GM12878 (cell line): ENCODE results near the gene PLEKHG2. TPM values are rescaled to one million over a fixed set of nuclear protein-coding genes. Genes with fewer than 3 reads are reported as not detected.

Source experiments
- CHD4 ChIP-seq: fragments of 200-600 bp; sonication (generic); IDR thresholded peaks from 2 replicates; pipeline ENCODE4 v1.6.1; 2016; ENCODE audit warnings: mild to moderate bottlenecking
- DPF2 ChIP-seq: fragments of 450-650 bp; IDR thresholded peaks from 2 replicates; pipeline ENCODE4 v1.6.1; 2017; ENCODE audit warnings: mild to moderate bottlenecking
- EED ChIP-seq: sonication (generic); IDR thresholded peaks from 2 replicates; pipeline ENCODE4 v1.6.1; 2016; ENCODE audit warnings: antibody characterized with exemption, low read depth
- ESRRA ChIP-seq: IDR thresholded peaks from 2 replicates; pipeline ENCODE4 v1.6.1; 2012; ENCODE audit warnings: mild to moderate bottlenecking, low read length, improper control_type of control experiment
- FOS ChIP-seq: IDR thresholded peaks from 3 replicates; pipeline ENCODE4 v1.6.1; 2011; ENCODE audit warnings: borderline replicate concordance; ENCODE audit not compliant: insufficient read length; ENCODE audit errors: extremely low read depth
- IKZF2 ChIP-seq, 2 experiments: fragments of 450-650 bp; IDR thresholded peaks; 2 replicates each; pipeline ENCODE4 v1.6.1; 2017; ENCODE audit warnings: mild to moderate bottlenecking in 2 of 2, moderate library complexity in 2 of 2
- IRF4 ChIP-seq: IDR thresholded peaks from 2 replicates; pipeline ENCODE4 v1.6.1; 2011; ENCODE audit warnings: low read depth, low read length
- NR2F1 ChIP-seq: fragments of 450-650 bp; conservative IDR thresholded peaks from 2 replicates; pipeline ENCODE4 v1.6.1; 2017; ENCODE audit warnings: mild to moderate bottlenecking
- NRF1 ChIP-seq: conservative IDR thresholded peaks from 2 replicates; pipeline ENCODE4 v1.6.1; 2011; ENCODE audit warnings: mild to moderate bottlenecking, low read depth, low read length, improper control_type of control experiment
- PAX8 ChIP-seq: fragments of 450-650 bp; IDR thresholded peaks from 2 replicates; pipeline ENCODE4 v1.6.1; 2017; ENCODE audit warnings: mild to moderate bottlenecking, moderate library complexity
- SIN3A ChIP-seq: IDR thresholded peaks from 2 replicates; pipeline ENCODE4 v1.6.1; 2012; ENCODE audit warnings: low read depth, low read length, improper control_type of control experiment
- TCF7 ChIP-seq: IDR thresholded peaks from 2 replicates; pipeline ENCODE4 v1.6.1; 2014; ENCODE audit warnings: antibody characterized with exemption, borderline replicate concordance
- polyA plus RNA-seq, 11 experiments: library from polyadenylated mRNA; depleted of rRNA in 4 of 11; unstranded in 6 of 11; stranded (reverse) in 5 of 11; fragments of >200 nt; fragmentation: Nextera tagmentation in 4 of 11; fragmentation: Illumina TruSeq in 1 of 11; extraction: Ambion mirVana in 4 of 11; extraction: Trizol in 1 of 11; gene quantifications; 1 replicate in 1 of 11; 2 replicates in 10 of 11; pipeline versions ENCODE4 v1.2.1 to v1.2.3, GENCODE V29; 2011 to 2016; ENCODE audit warnings: inconsistent platforms in 2 of 11, missing spikeins in 2 of 11, low read depth in 1 of 11
- total RNA-seq, 4 experiments: library from RNA; depleted of rRNA in 3 of 4; stranded (reverse); fragments of >200 nt in 3 of 4; fragmentation: Illumina TruSeq in 1 of 4; extraction: Trizol in 1 of 4; gene quantifications; 2 replicates each; pipeline versions ENCODE4 v1.2.1 to v1.2.3, GENCODE V29; 2013 to 2021
- TF ChIP-seq, protein P1 (sequence below), 3 experiments: IDR thresholded peaks in 2 of 3; conservative IDR thresholded peaks in 1 of 3; 2 replicates each; pipeline ENCODE4 v1.5.1; 2011; ENCODE audit warnings: low read depth in 3 of 3, low read length in 3 of 3, mild to moderate bottlenecking in 3 of 3, control low read depth in 2 of 3, moderate library complexity in 2 of 3, inconsistent platforms in 1 of 3, mixed read lengths in 1 of 3; ENCODE audit not compliant: control insufficient read depth in 2 of 3, insufficient read depth in 1 of 3; ENCODE audit errors: extremely low read depth in 1 of 3
- TF ChIP-seq, protein P2 (sequence below): IDR thresholded peaks from 2 replicates; pipeline ENCODE4 v1.6.1; 2012; ENCODE audit warnings: improper control_type of control experiment, low read depth, low read length; ENCODE audit not compliant: insufficient replicate concordance
- TF ChIP-seq, protein P3 (sequence below): fragments of 450-650 bp; formaldehyde crosslinking; IDR thresholded peaks from 2 replicates; pipeline ENCODE4 v1.4.0; 2020; ENCODE audit warnings: mild to moderate bottlenecking, moderate library complexity
- TF ChIP-seq, protein P4 (sequence below): IDR thresholded peaks from 2 replicates; pipeline ENCODE4 v1.6.1; 2012; ENCODE audit warnings: low read depth, low read length, improper control_type of control experiment

The PLEKHG2 gene
- total and polyA plus RNA-seq, 10 of the 15 experiments (the other 5 are each of a cell fraction or from before 2014, with no cell fraction given) = 3.0 to 62.5 (median 17.2) TPM

DNA sequence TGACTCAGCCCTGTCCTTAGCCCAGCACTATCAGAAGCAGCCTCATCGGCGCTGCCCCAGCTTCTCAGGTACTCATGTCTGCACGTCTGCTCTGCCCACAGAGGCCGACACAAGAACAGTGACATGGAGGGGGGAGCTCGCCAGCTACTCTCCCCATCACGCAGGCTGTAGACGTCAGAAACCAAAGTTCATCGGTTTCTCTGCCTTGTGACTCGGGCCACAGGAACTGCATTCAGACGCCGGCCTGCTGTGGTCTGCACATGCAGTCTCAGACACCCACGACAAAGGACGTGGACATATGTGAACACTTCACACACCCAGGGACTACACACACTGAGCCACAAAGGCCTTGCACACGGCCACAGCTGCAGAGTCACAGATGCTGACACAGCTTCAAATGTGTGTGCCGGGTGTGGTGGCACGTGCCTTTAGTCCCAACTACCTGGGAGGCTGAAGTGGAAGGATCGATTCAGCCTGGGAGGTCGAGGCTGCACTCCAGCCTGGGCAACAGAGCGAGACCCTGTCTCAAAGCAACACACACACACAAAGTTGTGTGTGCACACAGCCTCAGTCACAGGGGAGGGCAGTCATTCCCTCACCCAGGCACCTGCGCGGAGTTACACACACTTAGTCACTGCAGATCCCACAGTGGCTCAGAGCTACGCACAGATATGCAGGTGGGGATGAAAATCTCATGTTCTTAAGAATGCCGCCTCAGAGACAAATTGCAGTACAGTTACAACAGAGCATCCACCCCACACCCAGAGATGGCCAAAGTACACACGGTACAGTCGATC lies 10.7 kb upstream of the PLEKHG2 start (continued):
- no peak for TF ChIP-seq FOS
- peak; percentile 11; the same call in 1 of the 2 replicates for TF ChIP-seq EED
- no peak; the same call in 1 of the 2 replicates for TF ChIP-seq IRF4
- no peak for TF ChIP-seq TCF7
- TF ChIP-seq NRF1 = no peak
- TF ChIP-seq SIN3A = no peak
- no peak; the same call in 1 of the 2 replicates for TF ChIP-seq DPF2
- TF ChIP-seq, protein P1, sequence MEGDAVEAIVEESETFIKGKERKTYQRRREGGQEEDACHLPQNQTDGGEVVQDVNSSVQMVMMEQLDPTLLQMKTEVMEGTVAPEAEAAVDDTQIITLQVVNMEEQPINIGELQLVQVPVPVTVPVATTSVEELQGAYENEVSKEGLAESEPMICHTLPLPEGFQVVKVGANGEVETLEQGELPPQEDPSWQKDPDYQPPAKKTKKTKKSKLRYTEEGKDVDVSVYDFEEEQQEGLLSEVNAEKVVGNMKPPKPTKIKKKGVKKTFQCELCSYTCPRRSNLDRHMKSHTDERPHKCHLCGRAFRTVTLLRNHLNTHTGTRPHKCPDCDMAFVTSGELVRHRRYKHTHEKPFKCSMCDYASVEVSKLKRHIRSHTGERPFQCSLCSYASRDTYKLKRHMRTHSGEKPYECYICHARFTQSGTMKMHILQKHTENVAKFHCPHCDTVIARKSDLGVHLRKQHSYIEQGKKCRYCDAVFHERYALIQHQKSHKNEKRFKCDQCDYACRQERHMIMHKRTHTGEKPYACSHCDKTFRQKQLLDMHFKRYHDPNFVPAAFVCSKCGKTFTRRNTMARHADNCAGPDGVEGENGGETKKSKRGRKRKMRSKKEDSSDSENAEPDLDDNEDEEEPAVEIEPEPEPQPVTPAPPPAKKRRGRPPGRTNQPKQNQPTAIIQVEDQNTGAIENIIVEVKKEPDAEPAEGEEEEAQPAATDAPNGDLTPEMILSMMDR (IDR thresholded peaks at IDR 0.05 in 2 of 3, conservative IDR thresholded peaks at IDR 0.05 in 1 of 3; ENCODE audit: control insufficient read depth in 2 of 3, extremely low read depth in 1 of 3, insufficient read depth in 1 of 3, low read depth in 3 of 3, low read length in 3 of 3) = no peak
- TF ChIP-seq NR2F1 = peak; percentile 62
- no peak; the same call in 1 of the 2 replicates for TF ChIP-seq ESRRA
- peak; percentile 16 to 65; a peak in 2 of 4 replicates for TF ChIP-seq IKZF2 (IDR thresholded peaks at IDR 0.05)
- TF ChIP-seq, protein P2, sequence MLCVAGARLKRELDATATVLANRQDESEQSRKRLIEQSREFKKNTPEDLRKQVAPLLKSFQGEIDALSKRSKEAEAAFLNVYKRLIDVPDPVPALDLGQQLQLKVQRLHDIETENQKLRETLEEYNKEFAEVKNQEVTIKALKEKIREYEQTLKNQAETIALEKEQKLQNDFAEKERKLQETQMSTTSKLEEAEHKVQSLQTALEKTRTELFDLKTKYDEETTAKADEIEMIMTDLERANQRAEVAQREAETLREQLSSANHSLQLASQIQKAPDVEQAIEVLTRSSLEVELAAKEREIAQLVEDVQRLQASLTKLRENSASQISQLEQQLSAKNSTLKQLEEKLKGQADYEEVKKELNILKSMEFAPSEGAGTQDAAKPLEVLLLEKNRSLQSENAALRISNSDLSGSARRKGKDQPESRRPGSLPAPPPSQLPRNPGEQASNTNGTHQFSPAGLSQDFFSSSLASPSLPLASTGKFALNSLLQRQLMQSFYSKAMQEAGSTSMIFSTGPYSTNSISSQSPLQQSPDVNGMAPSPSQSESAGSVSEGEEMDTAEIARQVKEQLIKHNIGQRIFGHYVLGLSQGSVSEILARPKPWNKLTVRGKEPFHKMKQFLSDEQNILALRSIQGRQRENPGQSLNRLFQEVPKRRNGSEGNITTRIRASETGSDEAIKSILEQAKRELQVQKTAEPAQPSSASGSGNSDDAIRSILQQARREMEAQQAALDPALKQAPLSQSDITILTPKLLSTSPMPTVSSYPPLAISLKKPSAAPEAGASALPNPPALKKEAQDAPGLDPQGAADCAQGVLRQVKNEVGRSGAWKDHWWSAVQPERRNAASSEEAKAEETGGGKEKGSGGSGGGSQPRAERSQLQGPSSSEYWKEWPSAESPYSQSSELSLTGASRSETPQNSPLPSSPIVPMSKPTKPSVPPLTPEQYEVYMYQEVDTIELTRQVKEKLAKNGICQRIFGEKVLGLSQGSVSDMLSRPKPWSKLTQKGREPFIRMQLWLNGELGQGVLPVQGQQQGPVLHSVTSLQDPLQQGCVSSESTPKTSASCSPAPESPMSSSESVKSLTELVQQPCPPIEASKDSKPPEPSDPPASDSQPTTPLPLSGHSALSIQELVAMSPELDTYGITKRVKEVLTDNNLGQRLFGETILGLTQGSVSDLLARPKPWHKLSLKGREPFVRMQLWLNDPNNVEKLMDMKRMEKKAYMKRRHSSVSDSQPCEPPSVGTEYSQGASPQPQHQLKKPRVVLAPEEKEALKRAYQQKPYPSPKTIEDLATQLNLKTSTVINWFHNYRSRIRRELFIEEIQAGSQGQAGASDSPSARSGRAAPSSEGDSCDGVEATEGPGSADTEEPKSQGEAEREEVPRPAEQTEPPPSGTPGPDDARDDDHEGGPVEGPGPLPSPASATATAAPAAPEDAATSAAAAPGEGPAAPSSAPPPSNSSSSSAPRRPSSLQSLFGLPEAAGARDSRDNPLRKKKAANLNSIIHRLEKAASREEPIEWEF = no peak
- TF ChIP-seq CHD4 = no peak
- TF ChIP-seq, protein P3, sequence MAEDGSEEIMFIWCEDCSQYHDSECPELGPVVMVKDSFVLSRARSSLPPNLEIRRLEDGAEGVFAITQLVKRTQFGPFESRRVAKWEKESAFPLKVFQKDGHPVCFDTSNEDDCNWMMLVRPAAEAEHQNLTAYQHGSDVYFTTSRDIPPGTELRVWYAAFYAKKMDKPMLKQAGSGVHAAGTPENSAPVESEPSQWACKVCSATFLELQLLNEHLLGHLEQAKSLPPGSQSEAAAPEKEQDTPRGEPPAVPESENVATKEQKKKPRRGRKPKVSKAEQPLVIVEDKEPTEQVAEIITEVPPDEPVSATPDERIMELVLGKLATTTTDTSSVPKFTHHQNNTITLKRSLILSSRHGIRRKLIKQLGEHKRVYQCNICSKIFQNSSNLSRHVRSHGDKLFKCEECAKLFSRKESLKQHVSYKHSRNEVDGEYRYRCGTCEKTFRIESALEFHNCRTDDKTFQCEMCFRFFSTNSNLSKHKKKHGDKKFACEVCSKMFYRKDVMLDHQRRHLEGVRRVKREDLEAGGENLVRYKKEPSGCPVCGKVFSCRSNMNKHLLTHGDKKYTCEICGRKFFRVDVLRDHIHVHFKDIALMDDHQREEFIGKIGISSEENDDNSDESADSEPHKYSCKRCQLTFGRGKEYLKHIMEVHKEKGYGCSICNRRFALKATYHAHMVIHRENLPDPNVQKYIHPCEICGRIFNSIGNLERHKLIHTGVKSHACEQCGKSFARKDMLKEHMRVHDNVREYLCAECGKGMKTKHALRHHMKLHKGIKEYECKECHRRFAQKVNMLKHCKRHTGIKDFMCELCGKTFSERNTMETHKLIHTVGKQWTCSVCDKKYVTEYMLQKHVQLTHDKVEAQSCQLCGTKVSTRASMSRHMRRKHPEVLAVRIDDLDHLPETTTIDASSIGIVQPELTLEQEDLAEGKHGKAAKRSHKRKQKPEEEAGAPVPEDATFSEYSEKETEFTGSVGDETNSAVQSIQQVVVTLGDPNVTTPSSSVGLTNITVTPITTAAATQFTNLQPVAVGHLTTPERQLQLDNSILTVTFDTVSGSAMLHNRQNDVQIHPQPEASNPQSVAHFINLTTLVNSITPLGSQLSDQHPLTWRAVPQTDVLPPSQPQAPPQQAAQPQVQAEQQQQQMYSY (CRISPR knock-in tag) = no peak
- TF ChIP-seq PAX8 = peak; percentile 19
- TF ChIP-seq, protein P4, sequence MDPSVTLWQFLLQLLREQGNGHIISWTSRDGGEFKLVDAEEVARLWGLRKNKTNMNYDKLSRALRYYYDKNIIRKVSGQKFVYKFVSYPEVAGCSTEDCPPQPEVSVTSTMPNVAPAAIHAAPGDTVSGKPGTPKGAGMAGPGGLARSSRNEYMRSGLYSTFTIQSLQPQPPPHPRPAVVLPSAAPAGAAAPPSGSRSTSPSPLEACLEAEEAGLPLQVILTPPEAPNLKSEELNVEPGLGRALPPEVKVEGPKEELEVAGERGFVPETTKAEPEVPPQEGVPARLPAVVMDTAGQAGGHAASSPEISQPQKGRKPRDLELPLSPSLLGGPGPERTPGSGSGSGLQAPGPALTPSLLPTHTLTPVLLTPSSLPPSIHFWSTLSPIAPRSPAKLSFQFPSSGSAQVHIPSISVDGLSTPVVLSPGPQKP = peak; percentile 59; the same call in 1 of the 2 replicates
